Upper lobe of right lung (tissue), 1 donor: Measurements from ENCODE around the gene FRMD6. TPM values are rescaled to one million over a fixed set of nuclear protein-coding genes. Genes with fewer than 3 reads are reported as not detected.

Source experiments
- ATAC-seq: fragments of 200-7000 bp; cut with Tn5 transposase; one replicate; pipeline ENCODE4 v1.9.1; 2020; ENCODE audit warnings: mild to moderate bottlenecking, moderate library complexity
- DNase-seq: peaks from one replicate; pipeline ENCODE4 v3.0.0-alpha.2; 2020
- H3K27ac ChIP-seq: fragments of 200-600 bp; one replicate; pipeline ENCODE4 v1.8.0; 2022
- H3K27me3 ChIP-seq: fragments of 200-600 bp; one replicate; pipeline ENCODE4 v1.8.0; 2022; ENCODE audit warnings: mild to moderate bottlenecking
- H3K36me3 ChIP-seq: fragments of 200-600 bp; one replicate; pipeline ENCODE4 v1.8.0; 2022
- H3K4me1 ChIP-seq: fragments of 200-600 bp; one replicate; pipeline ENCODE4 v1.8.0; 2022
- H3K4me3 ChIP-seq: fragments of 200-600 bp; one replicate; pipeline ENCODE4 v1.8.0; 2022; ENCODE audit warnings: mild to moderate bottlenecking
- H3K9me3 ChIP-seq: fragments of 200-600 bp; one replicate; pipeline ENCODE4 v1.8.0; 2022
- intact Hi-C: fragments of 100-400 bp; cut with DNase I; formaldehyde crosslinking; loops from one replicate; pipeline ENCODE4 v1.11.0; 2022
- total RNA-seq: library from RNA; stranded (reverse); fragmentation: NEBNext Ultra II Directional; extraction: Animal tissue kit (Norgen Biotek cat#: 25700); gene quantifications from one replicate; pipeline ENCODE4 v1.2.1, GENCODE V29; 2021
- TF ChIP-seq, protein P1 (sequence below): fragments of 200-600 bp; IDR thresholded peaks from one replicate; pipeline ENCODE4 v1.8.0; 2022; ENCODE audit warnings: antibody characterized with exemption
- donor health status: DM: no; HTN: yes; CAD: no; lungs with severe emphysema.

The FRMD6 gene
- total RNA-seq, 1 donor from 2014 or later = 13.2 TPM

DNA sequence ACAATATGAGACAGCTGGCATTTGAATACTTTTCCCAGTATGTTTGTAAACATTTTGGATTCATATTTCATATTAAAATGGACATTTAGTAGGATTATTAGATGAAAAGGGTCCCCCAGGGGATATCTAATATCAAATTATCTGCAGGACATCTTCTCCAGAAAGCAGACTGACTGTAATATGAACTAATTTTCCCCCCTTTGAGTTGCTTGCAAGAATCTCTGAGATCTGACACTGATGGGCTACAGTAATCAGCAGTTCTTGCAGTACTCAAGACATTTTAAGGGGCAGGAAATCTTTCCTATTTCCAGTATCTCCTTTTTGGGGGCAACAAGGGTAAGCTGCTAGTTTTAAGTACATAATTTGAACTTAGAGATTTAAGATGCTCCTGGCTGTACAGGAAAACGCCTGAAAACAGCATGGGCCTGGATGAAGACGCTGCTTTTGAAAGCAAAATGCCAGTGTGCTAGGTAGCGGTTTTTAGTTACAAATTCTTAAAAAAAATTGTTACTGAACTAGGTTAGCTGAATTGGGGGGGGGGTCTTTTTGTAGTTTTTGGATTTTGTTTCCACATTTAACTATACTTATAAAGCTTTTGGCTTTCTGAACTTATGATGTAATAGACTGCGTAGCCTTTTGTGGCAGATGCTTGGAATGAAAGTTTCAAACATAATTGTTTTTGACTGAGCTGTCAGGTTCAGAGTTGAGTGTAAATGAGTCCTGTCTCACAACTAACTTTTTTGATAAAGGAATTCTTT is 2.2 kb downstream of the FRMD6 start:
- TF ChIP-seq, protein P1, sequence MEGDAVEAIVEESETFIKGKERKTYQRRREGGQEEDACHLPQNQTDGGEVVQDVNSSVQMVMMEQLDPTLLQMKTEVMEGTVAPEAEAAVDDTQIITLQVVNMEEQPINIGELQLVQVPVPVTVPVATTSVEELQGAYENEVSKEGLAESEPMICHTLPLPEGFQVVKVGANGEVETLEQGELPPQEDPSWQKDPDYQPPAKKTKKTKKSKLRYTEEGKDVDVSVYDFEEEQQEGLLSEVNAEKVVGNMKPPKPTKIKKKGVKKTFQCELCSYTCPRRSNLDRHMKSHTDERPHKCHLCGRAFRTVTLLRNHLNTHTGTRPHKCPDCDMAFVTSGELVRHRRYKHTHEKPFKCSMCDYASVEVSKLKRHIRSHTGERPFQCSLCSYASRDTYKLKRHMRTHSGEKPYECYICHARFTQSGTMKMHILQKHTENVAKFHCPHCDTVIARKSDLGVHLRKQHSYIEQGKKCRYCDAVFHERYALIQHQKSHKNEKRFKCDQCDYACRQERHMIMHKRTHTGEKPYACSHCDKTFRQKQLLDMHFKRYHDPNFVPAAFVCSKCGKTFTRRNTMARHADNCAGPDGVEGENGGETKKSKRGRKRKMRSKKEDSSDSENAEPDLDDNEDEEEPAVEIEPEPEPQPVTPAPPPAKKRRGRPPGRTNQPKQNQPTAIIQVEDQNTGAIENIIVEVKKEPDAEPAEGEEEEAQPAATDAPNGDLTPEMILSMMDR = no peak
- Histone ChIP-seq H3K36me3 (no peaks in the 10 kb centered on the region), H3K4me3 (peak overlapping the region; percentile 81), H3K27ac (peak overlapping the region; percentile 32), H3K27me3 (peaks cover 4% of the 10 kb centered on the region), H3K9me3 (no peaks in the 10 kb centered on the region), H3K4me1 (no peaks in the 10 kb centered on the region)
- DNase-seq = no peak
- no peak for ATAC-seq
- intact Hi-C loops = no loop called here

DNA sequence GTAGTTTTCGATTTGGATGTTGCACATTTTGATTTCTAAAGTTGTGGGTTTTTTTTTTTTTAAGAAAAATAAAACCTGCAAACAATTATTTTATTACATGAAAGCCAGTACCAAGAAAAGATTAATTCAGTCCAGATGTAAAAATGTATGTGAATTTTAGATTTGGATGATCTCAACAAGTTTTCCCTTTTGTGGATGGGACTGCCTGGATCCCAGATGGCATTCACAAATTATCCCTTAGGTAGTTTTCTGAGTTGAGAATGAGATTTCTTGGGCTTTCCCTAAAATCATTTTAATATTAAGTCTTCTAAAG is 2.8 kb downstream of the FRMD6 start:
- Histone ChIP-seq H3K4me1 (no peaks in the 10 kb centered on the region), H3K9me3 (no peaks in the 10 kb centered on the region), H3K36me3 (no peaks in the 10 kb centered on the region), H3K27me3 (peaks cover 4% of the 10 kb centered on the region), H3K4me3 (no peak overlapping the region), H3K27ac (no peak overlapping the region)
- intact Hi-C loops = no loop called here
- ATAC-seq (no peak), DNase-seq (no peak)
- TF ChIP-seq, protein P1 = no peak

DNA sequence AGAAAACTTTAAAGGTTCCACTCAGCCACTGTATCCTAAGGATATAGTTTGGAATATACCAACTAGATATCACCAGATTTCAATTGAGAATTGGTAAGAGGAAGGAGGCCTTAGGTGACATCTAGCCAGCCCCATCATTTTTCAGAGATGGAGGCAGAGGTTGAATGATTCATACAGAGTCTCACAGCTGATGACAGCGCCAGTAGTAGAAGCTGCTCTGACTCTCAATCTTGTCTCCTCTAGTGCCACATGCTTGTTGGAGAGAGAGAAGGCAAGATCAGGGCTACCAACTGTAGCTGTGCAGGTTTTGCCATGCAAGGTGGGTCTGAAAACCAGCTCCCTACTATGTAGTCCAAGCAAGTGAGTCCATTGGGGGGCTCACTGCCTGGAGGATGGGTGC is 6.1 kb downstream of the FRMD6 start:
- no peak for ATAC-seq
- intact Hi-C loops = no loop called here
- Histone ChIP-seq H3K4me1 (no peaks in the 10 kb centered on the region), H3K4me3 (no peak overlapping the region), H3K27me3 (peaks cover 4% of the 10 kb centered on the region), H3K27ac (no peak overlapping the region), H3K36me3 (no peaks in the 10 kb centered on the region), H3K9me3 (no peaks in the 10 kb centered on the region)
- DNase-seq = no peak
- TF ChIP-seq, protein P1 = no peak

DNA sequence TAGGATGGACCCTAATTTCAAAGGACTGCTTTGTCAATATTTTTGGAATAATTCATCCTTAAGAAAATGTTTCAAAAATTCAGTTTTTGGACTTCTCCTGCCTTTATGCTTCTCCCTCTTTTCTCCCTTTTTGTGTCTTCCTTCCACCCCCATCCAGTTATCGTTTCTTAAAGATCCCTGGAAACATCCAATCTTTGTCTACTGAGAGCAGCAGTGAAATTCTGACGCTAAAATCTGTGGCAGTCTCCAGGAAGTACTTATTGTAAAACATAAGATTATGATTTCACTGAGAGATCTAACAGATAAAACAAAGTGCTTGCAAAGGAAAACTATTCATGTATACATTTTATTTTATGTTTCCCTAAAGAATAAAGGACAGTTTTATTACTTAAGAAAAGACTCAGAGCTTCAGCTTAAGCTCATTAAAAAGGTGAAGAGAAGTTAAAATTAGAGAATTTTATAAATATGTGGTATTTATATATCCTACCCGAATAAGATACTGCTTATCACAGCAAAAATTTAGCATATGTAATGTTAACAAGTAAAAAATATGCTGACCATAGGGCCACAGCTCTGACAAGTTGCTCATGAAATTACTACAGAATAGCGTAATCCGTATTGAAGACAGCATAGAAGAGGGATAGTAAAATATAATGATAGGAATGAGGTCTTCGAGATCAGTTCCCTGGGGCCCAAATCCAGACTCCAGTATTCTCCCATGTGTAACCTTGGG is 6.9 kb downstream of the FRMD6 start:
- TF ChIP-seq, protein P1 = no peak
- Histone ChIP-seq H3K36me3 (no peaks in the 10 kb centered on the region), H3K4me3 (no peak overlapping the region), H3K27ac (no peak overlapping the region), H3K4me1 (no peaks in the 10 kb centered on the region), H3K27me3 (no peaks in the 10 kb centered on the region), H3K9me3 (no peaks in the 10 kb centered on the region)
- no peak for ATAC-seq
- intact Hi-C loops = no loop called here
- DNase-seq = no peak

DNA sequence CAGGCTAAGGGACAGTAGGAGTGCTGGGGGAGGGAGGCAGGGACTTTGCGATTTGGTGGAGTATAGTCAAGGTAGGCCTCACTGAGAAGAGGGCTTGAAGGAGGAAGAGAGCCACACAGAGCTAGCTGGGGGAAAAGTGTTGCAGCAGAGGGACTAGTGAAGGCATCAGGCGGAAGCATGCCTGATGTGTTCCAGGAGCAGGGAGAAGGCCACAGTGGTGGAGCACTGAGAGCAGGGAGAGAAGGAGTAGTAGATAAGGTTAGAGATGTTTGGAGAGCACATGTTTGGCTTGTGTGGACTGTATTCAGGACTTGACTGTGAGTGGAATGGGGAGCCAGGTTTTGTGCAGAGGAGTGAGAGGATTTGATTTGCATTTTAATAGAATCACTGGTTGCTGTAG is 9.0 kb downstream of the FRMD6 start:
- ATAC-seq (no peak), DNase-seq (no peak)
- intact Hi-C loops = no loop called here
- H3K27ac ChIP-seq = no peak overlapping the region
- H3K27me3 ChIP-seq = no peaks in the 10 kb centered on the region
- no peaks in the 10 kb centered on the region for H3K36me3 ChIP-seq
- H3K4me3 ChIP-seq = no peak overlapping the region
- TF ChIP-seq, protein P1 = no peak
- H3K4me1 ChIP-seq = no peaks in the 10 kb centered on the region
- no peaks in the 10 kb centered on the region for H3K9me3 ChIP-seq
